WTC11 (cell line): ENCODE measurements around the gene COX10. TPM values are rescaled to one million over a fixed set of nuclear protein-coding genes. Genes with fewer than 3 reads are reported as not detected.

Experiments used
- ATAC-seq: fragments of 200-7000 bp; cut with Tn5 transposase; 2 replicates; pipeline ENCODE4 v1.10.0; 2021; ENCODE audit warnings: mild to moderate bottlenecking, moderate library complexity
- CTCF ChIA-PET: fragments of 300-600 bp; sonication (Branson Sonifier 250); formaldehyde crosslinking; loops from one replicate; lab custom pipeline; 2021; ENCODE audit warnings: antibody characterized with exemption; lab: Charles Lee
- POLR2A ChIA-PET: fragments of 350-600 bp; sonication (Branson Sonifier 250); formaldehyde crosslinking; loops from one replicate; lab custom pipeline; 2021; ENCODE audit warnings: antibody characterized with exemption; lab: Charles Lee
- DNase-seq: peaks from one replicate; pipeline ENCODE4 v3.0.0; 2021; ENCODE audit warnings: low spot score
- H3K27ac Mint-ChIP-seq: 2 replicates; pipeline ENCODE4 v1.8.0; 2021; ENCODE audit warnings: mixed read lengths
- H3K27me3 Mint-ChIP-seq: 2 replicates; pipeline ENCODE4 v1.8.0; 2021; ENCODE audit warnings: low read depth, mild to moderate bottlenecking, moderate library complexity, mixed read lengths
- H3K36me3 Mint-ChIP-seq: 2 replicates; pipeline ENCODE4 v1.8.0; 2021; ENCODE audit warnings: mixed read lengths
- H3K4me1 Mint-ChIP-seq: 2 replicates; pipeline ENCODE4 v1.8.0; 2022; ENCODE audit warnings: mixed read lengths
- H3K4me3 Mint-ChIP-seq: 2 replicates; pipeline ENCODE4 v1.8.0; 2021; ENCODE audit warnings: mild to moderate bottlenecking, moderate library complexity, mixed read lengths
- H3K9me3 Mint-ChIP-seq: 2 replicates; pipeline ENCODE4 v1.8.0; 2021; ENCODE audit warnings: mixed read lengths
- AFF4 ChIP-seq: sonication (generic); formaldehyde crosslinking; IDR thresholded peaks from 2 replicates; pipeline ENCODE4 v1.8.1; 2023; ENCODE audit warnings: mild to moderate bottlenecking, missing genetic modification reagents, borderline replicate concordance
- ATF3 ChIP-seq: sonication (generic); formaldehyde crosslinking; conservative IDR thresholded peaks from 2 replicates; pipeline ENCODE4 v1.8.1; 2022; ENCODE audit warnings: mild to moderate bottlenecking, missing genetic modification reagents
- ETV6 ChIP-seq: sonication (generic); formaldehyde crosslinking; IDR thresholded peaks from 2 replicates; pipeline ENCODE4 v1.8.1; 2022; ENCODE audit warnings: mild to moderate bottlenecking, missing genetic modification reagents
- NR3C1 ChIP-seq: sonication (generic); formaldehyde crosslinking; conservative IDR thresholded peaks from 2 replicates; pipeline ENCODE4 v1.8.1; 2023; ENCODE audit warnings: low read depth, mild to moderate bottlenecking, missing genetic modification reagents
- PREB ChIP-seq: sonication (generic); formaldehyde crosslinking; IDR thresholded peaks from 2 replicates; pipeline ENCODE4 v1.8.1; 2022; ENCODE audit warnings: mild to moderate bottlenecking, missing genetic modification reagents, moderate library complexity, borderline replicate concordance
- SMAD3 ChIP-seq: sonication (generic); formaldehyde crosslinking; IDR thresholded peaks from 2 replicates; pipeline ENCODE4 v1.8.0; 2022; ENCODE audit warnings: missing genetic modification reagents, mild to moderate bottlenecking, borderline replicate concordance
- SMAD4 ChIP-seq: sonication (generic); formaldehyde crosslinking; IDR thresholded peaks from 2 replicates; pipeline ENCODE4 v1.8.0; 2022; ENCODE audit warnings: mild to moderate bottlenecking, missing genetic modification reagents
- SP1 ChIP-seq: sonication (generic); formaldehyde crosslinking; conservative IDR thresholded peaks from 2 replicates; pipeline ENCODE4 v1.8.1; 2022; ENCODE audit warnings: missing genetic modification reagents
- USF1 ChIP-seq: sonication (generic); formaldehyde crosslinking; IDR thresholded peaks from 2 replicates; pipeline ENCODE4 v1.8.0; 2022; ENCODE audit warnings: mild to moderate bottlenecking, missing genetic modification reagents
- ZNF281 ChIP-seq: sonication (generic); formaldehyde crosslinking; IDR thresholded peaks from 2 replicates; pipeline ENCODE4 v1.8.0; 2023; ENCODE audit warnings: mild to moderate bottlenecking, missing genetic modification reagents
- ZNF317 ChIP-seq: sonication (generic); formaldehyde crosslinking; IDR thresholded peaks from 2 replicates; pipeline ENCODE4 v1.8.1; 2023; ENCODE audit warnings: low read depth, mild to moderate bottlenecking, moderate library complexity, missing genetic modification reagents, borderline replicate concordance
- ZNF512 ChIP-seq: sonication (generic); formaldehyde crosslinking; IDR thresholded peaks from 2 replicates; pipeline ENCODE4 v1.8.1; 2022; ENCODE audit warnings: missing genetic modification reagents, borderline replicate concordance
- ZNF532 ChIP-seq: fragments of 250-450 bp; sonication (Bioruptor Pico); IDR thresholded peaks from 2 replicates; pipeline ENCODE4 v1.9.0; 2021; ENCODE audit warnings: mild to moderate bottlenecking, borderline replicate concordance
- total RNA-seq: library from RNA; stranded (reverse); gene quantifications from 3 replicates; pipeline ENCODE4 v1.2.3, GENCODE V29; 2021

The COX10 gene
- total RNA-seq, 1 experiment from 2014 or later = 22.0 TPM

- POLR2A ChIA-PET = interaction anchor here (0.6 kb wide), 1 partner anchor 24 kb away, joined by 3 read pairs; no protein-coding TSS in a partner anchor
- TF ChIP-seq SP1 (CRISPR knock-in tag) (no peak), ATF3 (CRISPR knock-in tag) (no peak), PREB (CRISPR knock-in tag) (no peak), ZNF281 (CRISPR knock-in tag) (no peak), USF1 (CRISPR knock-in tag) (no peak), ZNF532 (CRISPR knock-in tag) (no peak), SMAD3 (no peak), ETV6 (CRISPR knock-in tag) (no peak), ZNF512 (no peak)
- CTCF ChIA-PET = no interaction called here
- Mint-ChIP-seq H3K27me3 (no peaks in the 10 kb centered on the region), H3K4me3 (no peak overlapping the region), H3K9me3 (peaks cover 16% of the 10 kb centered on the region; the same call in 1 of the 2 replicates), H3K4me1 (peaks cover 3% of the 10 kb centered on the region; the same call in 1 of the 2 replicates), H3K27ac (no peak overlapping the region), H3K36me3 (no peaks in the 10 kb centered on the region)
- no peak for ATAC-seq
- DNase-seq = no peak
Measured at GRCh38 chr17:14222611-14223010, 153.3 kb downstream of the COX10 start.

GRCh38 chr17:14225254-14225980 is 156.1 kb downstream of the COX10 start:
- H3K4me1 Mint-ChIP-seq = peaks cover 3% of the 10 kb centered on the region; the same call in 1 of the 2 replicates
- ChIA-PET POLR2A (no interaction called here), CTCF (no interaction called here)
- no peak overlapping the region for H3K4me3 Mint-ChIP-seq
- no peak overlapping the region for H3K27ac Mint-ChIP-seq
- peaks cover 16% of the 10 kb centered on the region; the same call in 1 of the 2 replicates for H3K9me3 Mint-ChIP-seq
- ATAC-seq (no peak), DNase-seq (no peak)
- peaks cover 4% of the 10 kb centered on the region for H3K36me3 Mint-ChIP-seq
- H3K27me3 Mint-ChIP-seq = no peaks in the 10 kb centered on the region
- TF ChIP-seq ZNF317 (CRISPR knock-in tag) = no peak
- no peak for TF ChIP-seq AFF4 (CRISPR knock-in tag)
- no peak for TF ChIP-seq SMAD4
- TF ChIP-seq NR3C1 = no peak
